ENCODE data around the gene ADD3.
A peak's percentile ranks its signal among the peaks of the same experiment; 100 is the strongest.

ADD3 gene

GRCh38 chr10:109978481-109978880, 29.3 kb upstream of the ADD3 start:
- no peak for TF ChIP-seq PKNOX1 (IDR thresholded peaks at IDR 0.05)
- TF ChIP-seq TARDBP (IDR thresholded peaks at IDR 0.05), result no peak
- no peak for TF ChIP-seq LEF1 (IDR thresholded peaks at IDR 0.05; ENCODE audit: borderline replicate concordance)
- no peak for TF ChIP-seq HDGF (IDR thresholded peaks at IDR 0.05; ENCODE audit: borderline replicate concordance)
- TF ChIP-seq SP1 (IDR thresholded peaks at IDR 0.05), result no peak
- no peak for TF ChIP-seq FOXA1 (IDR thresholded peaks at IDR 0.05)
- TF ChIP-seq FOXM1 (IDR thresholded peaks at IDR 0.05; ENCODE audit: borderline replicate concordance), result no peak
- no peak for TF ChIP-seq SUZ12 (IDR thresholded peaks at IDR 0.05)
- no peak for TF ChIP-seq L3MBTL2 (conservative IDR thresholded peaks at IDR 0.05)
- no peak for TF ChIP-seq NFRKB (IDR thresholded peaks at IDR 0.05)
- TF ChIP-seq BHLHE40 (IDR thresholded peaks at IDR 0.05; ENCODE audit: borderline replicate concordance), result no peak
- TF ChIP-seq ELF4 (IDR thresholded peaks at IDR 0.05), result no peak
- no peak for TF ChIP-seq ARNT (IDR thresholded peaks at IDR 0.05)
- no peak for TF ChIP-seq CTBP1 (IDR thresholded peaks at IDR 0.05; ENCODE audit: borderline replicate concordance)
- TF ChIP-seq FOXK2 (IDR thresholded peaks at IDR 0.05), result no peak
- POLR2A ChIA-PET, result interaction anchor here (1.2 kb wide), 1 partner anchor 29 kb away, joined by 4 read pairs; the partner anchor contains the start of gene ADD3
- CTCF ChIA-PET, result interaction anchor here (0.7 to 2.1 kb wide), 7 partner anchors 7 to 57 kb away, joined by 3 to 8 read pairs (median 4); partner anchors contain the start of gene ADD3
- DNase-seq (ENCODE audit: extremely low spot score), result peak; percentile 64

GRCh38 chr10:109979215-109979614, 28.6 kb upstream of the ADD3 start:
- ChIA-PET CTCF (interaction anchor here (0.6 to 2.1 kb wide), 8 partner anchors 8 to 38 kb away, joined by 3 to 8 read pairs (median 4); partner anchors contain the start of gene ADD3), POLR2A (no interaction called here)
- TF ChIP-seq PKNOX1 (IDR thresholded peaks at IDR 0.05) (no peak), FOXM1 (IDR thresholded peaks at IDR 0.05; ENCODE audit: borderline replicate concordance) (no peak), CTBP1 (IDR thresholded peaks at IDR 0.05; ENCODE audit: borderline replicate concordance) (no peak), ARNT (IDR thresholded peaks at IDR 0.05) (no peak), FOXA1 (IDR thresholded peaks at IDR 0.05) (no peak), TARDBP (IDR thresholded peaks at IDR 0.05) (no peak)
- no peak for DNase-seq (ENCODE audit: extremely low spot score)

- ChIA-PET POLR2A (interaction anchor here (0.9 kb wide), 1 partner anchor 229 kb away, joined by 3 read pairs; no protein-coding TSS in a partner anchor), CTCF (interaction anchor here (1.0 to 1.7 kb wide), 2 partner anchors 22 to 97 kb away, joined by 3 to 4 read pairs; no protein-coding TSS in a partner anchor)
- DNase-seq (ENCODE audit: extremely low spot score), result no peak
- TF ChIP-seq ARNT (IDR thresholded peaks at IDR 0.05) (no peak), CTBP1 (IDR thresholded peaks at IDR 0.05; ENCODE audit: borderline replicate concordance) (no peak), ZNF384 (IDR thresholded peaks at IDR 0.05) (no peak), FOXK2 (IDR thresholded peaks at IDR 0.05) (no peak), HDGF (IDR thresholded peaks at IDR 0.05; ENCODE audit: borderline replicate concordance) (no peak), BHLHE40 (IDR thresholded peaks at IDR 0.05; ENCODE audit: borderline replicate concordance) (no peak), FOXM1 (IDR thresholded peaks at IDR 0.05; ENCODE audit: borderline replicate concordance) (no peak), SP1 (IDR thresholded peaks at IDR 0.05) (no peak), L3MBTL2 (conservative IDR thresholded peaks at IDR 0.05) (no peak), ELF4 (IDR thresholded peaks at IDR 0.05) (no peak), TARDBP (IDR thresholded peaks at IDR 0.05) (no peak), NFRKB (IDR thresholded peaks at IDR 0.05) (no peak), PKNOX1 (IDR thresholded peaks at IDR 0.05) (no peak), FOXA1 (IDR thresholded peaks at IDR 0.05) (no peak), LEF1 (IDR thresholded peaks at IDR 0.05; ENCODE audit: borderline replicate concordance) (no peak), SUZ12 (IDR thresholded peaks at IDR 0.05) (no peak)
Measured at GRCh38 chr10:109981650-109982049, 26.1 kb upstream of the ADD3 start.

- no peak for TF ChIP-seq PKNOX1 (IDR thresholded peaks at IDR 0.05)
- TF ChIP-seq LEF1 (IDR thresholded peaks at IDR 0.05; ENCODE audit: borderline replicate concordance), result no peak
- no peak for TF ChIP-seq NFRKB (IDR thresholded peaks at IDR 0.05)
- TF ChIP-seq CTBP1 (IDR thresholded peaks at IDR 0.05; ENCODE audit: borderline replicate concordance), result no peak
- no peak for TF ChIP-seq ELF4 (IDR thresholded peaks at IDR 0.05)
- TF ChIP-seq L3MBTL2 (conservative IDR thresholded peaks at IDR 0.05), result no peak
- no peak for TF ChIP-seq BHLHE40 (IDR thresholded peaks at IDR 0.05; ENCODE audit: borderline replicate concordance)
- TF ChIP-seq TARDBP (IDR thresholded peaks at IDR 0.05), result no peak
- no peak for TF ChIP-seq ZNF384 (IDR thresholded peaks at IDR 0.05)
- ChIA-PET POLR2A (interaction anchor here (0.9 kb wide), 1 partner anchor 229 kb away, joined by 3 read pairs; no protein-coding TSS in a partner anchor), CTCF (interaction anchor here (1.0 to 1.7 kb wide), 2 partner anchors 22 to 98 kb away, joined by 3 to 4 read pairs; no protein-coding TSS in a partner anchor)
- no peak for DNase-seq (ENCODE audit: extremely low spot score)
Measured at GRCh38 chr10:109982123-109982522, 25.7 kb upstream of the ADD3 start.

- TF ChIP-seq L3MBTL2 (conservative IDR thresholded peaks at IDR 0.05) (no peak), FOXM1 (IDR thresholded peaks at IDR 0.05; ENCODE audit: borderline replicate concordance) (no peak), ARNT (IDR thresholded peaks at IDR 0.05) (no peak), HDGF (IDR thresholded peaks at IDR 0.05; ENCODE audit: borderline replicate concordance) (no peak), LEF1 (IDR thresholded peaks at IDR 0.05; ENCODE audit: borderline replicate concordance) (no peak), ZNF384 (IDR thresholded peaks at IDR 0.05) (no peak), TARDBP (IDR thresholded peaks at IDR 0.05) (no peak), FOXA1 (IDR thresholded peaks at IDR 0.05) (no peak), NFRKB (IDR thresholded peaks at IDR 0.05) (no peak), PKNOX1 (IDR thresholded peaks at IDR 0.05) (no peak), CTBP1 (IDR thresholded peaks at IDR 0.05; ENCODE audit: borderline replicate concordance) (no peak), SP1 (IDR thresholded peaks at IDR 0.05) (no peak), SUZ12 (IDR thresholded peaks at IDR 0.05) (no peak), BHLHE40 (IDR thresholded peaks at IDR 0.05; ENCODE audit: borderline replicate concordance) (no peak), ELF4 (IDR thresholded peaks at IDR 0.05) (no peak), FOXK2 (IDR thresholded peaks at IDR 0.05) (no peak)
- ChIA-PET POLR2A (no interaction called here), CTCF (interaction anchor here (1.7 kb wide), 1 partner anchor 99 kb away, joined by 3 read pairs; no protein-coding TSS in a partner anchor)
- DNase-seq (ENCODE audit: extremely low spot score), result no peak
Measured at GRCh38 chr10:109982812-109983211, 25.0 kb upstream of the ADD3 start.
